CD8-positive, alpha-beta memory T cell (primary cell): ENCODE results near the gene CROT. TPM values are rescaled to one million over a fixed set of nuclear protein-coding genes. Genes with fewer than 3 reads are reported as not detected.

ENCODE experiments used
- CTCF ChIA-PET: fragments of 350-600 bp; sonication (Branson Sonifier 250); formaldehyde crosslinking; loops from one replicate; lab custom pipeline; 2021; ENCODE audit warnings: antibody characterized with exemption; lab: Charles Lee
- POLR2A ChIA-PET: fragments of 350-600 bp; sonication (Branson Sonifier 250); formaldehyde crosslinking; loops from one replicate; lab custom pipeline; 2021; ENCODE audit warnings: antibody characterized with exemption; lab: Charles Lee
- DNase-seq, 5 donors: peaks; one replicate each; pipeline versions ENCODE4 v3.0.0 to v3.0.0-alpha.2; 2020 to 2022; ENCODE audit warnings: mixed read lengths in 1 of 5
- H3K27ac ChIP-seq: one replicate; pipeline ENCODE4 v1.7.0; 2013; ENCODE audit warnings: low read depth, mild to moderate bottlenecking, low read length, moderate library complexity
- H3K27me3 ChIP-seq: 2 replicates; pipeline ENCODE4 v1.7.0; 2013; ENCODE audit warnings: low read length, mild to moderate bottlenecking; ENCODE audit not compliant: insufficient read depth, poor library complexity, severe bottlenecking
- H3K36me3 ChIP-seq: 2 replicates; pipeline ENCODE4 v1.7.0; 2013; ENCODE audit warnings: mild to moderate bottlenecking, low read length, moderate library complexity; ENCODE audit not compliant: insufficient read depth
- H3K4me1 ChIP-seq: 2 replicates; pipeline ENCODE4 v1.7.0; 2013; ENCODE audit warnings: mild to moderate bottlenecking, low read length, moderate library complexity; ENCODE audit not compliant: insufficient read depth
- H3K4me3 ChIP-seq: 2 replicates; pipeline ENCODE4 v1.7.0; 2013; ENCODE audit warnings: mild to moderate bottlenecking, low read length
- H3K9me3 ChIP-seq: 2 replicates; pipeline ENCODE4 v1.7.0; 2013; ENCODE audit warnings: mild to moderate bottlenecking, low read length
- H3K27ac Mint-ChIP-seq, 8 donors: one replicate each; pipeline ENCODE4 v1.8.0; 2020 to 2021; ENCODE audit warnings: mixed read lengths in 8 of 8, mild to moderate bottlenecking in 6 of 8, inconsistent platforms in 3 of 8, moderate library complexity in 3 of 8
- H3K27me3 Mint-ChIP-seq, 2 donors: one replicate each; pipeline ENCODE4 v1.8.0; 2020 to 2021; ENCODE audit warnings: mixed read lengths in 2 of 2, mild to moderate bottlenecking in 1 of 2, moderate library complexity in 1 of 2
- H3K36me3 Mint-ChIP-seq, 3 donors: one replicate each; pipeline ENCODE4 v1.8.0; 2020 to 2021; ENCODE audit warnings: mixed read lengths in 3 of 3, inconsistent platforms in 1 of 3, mild to moderate bottlenecking in 1 of 3
- H3K4me1 Mint-ChIP-seq, 3 donors: one replicate each; pipeline ENCODE4 v1.8.0; 2020 to 2021; ENCODE audit warnings: mixed read lengths in 3 of 3, inconsistent platforms in 1 of 3, mild to moderate bottlenecking in 1 of 3
- H3K4me3 Mint-ChIP-seq, 7 donors: one replicate each; pipeline ENCODE4 v1.8.0; 2020 to 2021; ENCODE audit warnings: mixed read lengths in 7 of 7, mild to moderate bottlenecking in 6 of 7, moderate library complexity in 4 of 7, inconsistent platforms in 2 of 7
- H3K9me3 Mint-ChIP-seq, 5 donors: one replicate each; pipeline ENCODE4 v1.8.0; 2020 to 2022; ENCODE audit warnings: mixed read lengths in 5 of 5, mild to moderate bottlenecking in 3 of 5, moderate library complexity in 2 of 5, inconsistent platforms in 1 of 5
- polyA plus RNA-seq: library from polyadenylated mRNA; unstranded; fragments of 300-500 nt; fragmentation: Illumina TruSeq; gene quantifications from one replicate; pipeline ENCODE4 v1.2.3, GENCODE V29; 2021
- total RNA-seq, 2 experiments: library from RNA; stranded (reverse); gene quantifications; one replicate each; pipeline ENCODE4 v1.2.3, GENCODE V29; 2021

The CROT gene
- total and polyA plus RNA-seq, 3 experiments from 2014 or later = 8.5 to 9.9 (median 9.9) TPM

DNA sequence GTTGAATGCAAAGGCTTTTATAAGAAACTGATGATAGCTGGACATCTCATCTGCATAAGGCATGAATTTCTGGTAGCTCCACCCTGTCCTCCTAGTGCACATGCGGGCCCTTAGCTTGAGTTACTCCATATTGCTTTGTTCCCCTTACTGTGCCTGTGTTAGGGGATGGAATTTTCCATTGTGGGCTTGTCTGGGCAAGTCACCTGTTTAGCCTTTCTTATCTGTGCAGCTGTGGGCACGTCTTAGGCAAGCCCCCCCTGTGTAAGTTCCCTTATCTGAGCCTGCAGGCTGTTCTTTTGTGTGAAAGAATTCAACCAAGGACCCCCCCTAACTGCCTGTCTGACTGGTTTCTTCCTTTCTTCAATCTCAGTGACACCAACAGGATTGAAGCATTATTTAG, 14.5 kb upstream of the CROT start:
- Histone ChIP-seq H3K4me3 (no peak overlapping the region), H3K27me3 (no peaks in the 10 kb centered on the region), H3K9me3 (peaks cover 33% of the 10 kb centered on the region), H3K27ac (no peak overlapping the region), H3K36me3 (peaks cover 10% of the 10 kb centered on the region), H3K4me1 (no peaks in the 10 kb centered on the region)
- H3K9me3 Mint-ChIP-seq = peaks cover 22 to 56% (median 42%) of the 10 kb centered on the region in 5 donors
- no peak overlapping the region for H3K4me3 Mint-ChIP-seq
- no peaks in the 10 kb centered on the region for H3K4me1 Mint-ChIP-seq
- POLR2A ChIA-PET = no interaction called here
- no peak for DNase-seq
- CTCF ChIA-PET = interaction anchor here (1.5 to 2.1 kb wide), 2 partner anchors 17 to 23 kb away, joined by 3 to 4 read pairs; no protein-coding TSS in a partner anchor
- H3K36me3 Mint-ChIP-seq = peaks cover 24 to 76% (median 57%) of the 10 kb centered on the region in 3 donors
- peaks cover 0 to 3% of the 10 kb centered on the region in 2 donors for H3K27me3 Mint-ChIP-seq
- H3K27ac Mint-ChIP-seq = no peak overlapping the region

DNA sequence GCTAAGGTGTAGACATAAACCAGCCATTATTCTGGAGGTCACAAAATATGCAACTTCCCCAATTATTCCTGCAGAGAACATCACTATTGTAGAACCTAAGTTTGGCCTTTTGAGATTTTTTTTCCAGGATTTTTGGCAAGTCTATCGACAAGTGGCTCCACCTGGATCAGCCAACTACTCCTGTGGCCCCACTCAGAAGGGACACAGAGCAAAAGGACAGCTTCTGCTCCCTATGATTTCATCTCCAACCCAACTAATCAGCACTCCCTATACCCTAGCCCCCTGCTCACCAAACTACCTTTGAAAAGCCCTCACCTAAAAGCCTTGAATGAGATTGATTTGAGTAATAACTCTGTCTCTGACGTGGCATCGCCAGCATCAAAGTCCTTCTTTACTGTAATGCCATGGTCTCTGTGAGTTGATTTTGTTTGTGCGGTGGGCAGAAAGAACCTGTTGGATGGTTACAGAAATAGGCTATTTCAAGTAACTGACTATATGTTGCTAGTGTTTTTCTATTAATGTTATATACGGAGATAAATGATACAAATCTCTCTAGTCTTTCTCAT, 13.7 kb upstream of the CROT start:
- H3K4me3 ChIP-seq = no peak overlapping the region
- peaks cover 10% of the 10 kb centered on the region for H3K36me3 ChIP-seq
- H3K27ac Mint-ChIP-seq = peak overlapping the region in 1 of 8 donors; percentile 59
- no peak overlapping the region for H3K4me3 Mint-ChIP-seq
- peaks cover 23 to 73% (median 54%) of the 10 kb centered on the region in 3 donors for H3K36me3 Mint-ChIP-seq
- peaks cover 22 to 48% (median 36%) of the 10 kb centered on the region in 5 donors for H3K9me3 Mint-ChIP-seq
- DNase-seq = no peak
- no peaks in the 10 kb centered on the region for H3K4me1 Mint-ChIP-seq
- H3K27ac ChIP-seq = no peak overlapping the region
- H3K9me3 ChIP-seq = peaks cover 31% of the 10 kb centered on the region
- ChIA-PET CTCF (interaction anchor here (0.6 to 1.0 kb wide), 2 partner anchors 10 to 84 kb away, joined by 3 to 4 read pairs; no protein-coding TSS in a partner anchor), POLR2A (no interaction called here)
- peaks cover 0 to 3% of the 10 kb centered on the region in 2 donors for H3K27me3 Mint-ChIP-seq
- no peaks in the 10 kb centered on the region for H3K27me3 ChIP-seq
- H3K4me1 ChIP-seq = no peaks in the 10 kb centered on the region

DNA sequence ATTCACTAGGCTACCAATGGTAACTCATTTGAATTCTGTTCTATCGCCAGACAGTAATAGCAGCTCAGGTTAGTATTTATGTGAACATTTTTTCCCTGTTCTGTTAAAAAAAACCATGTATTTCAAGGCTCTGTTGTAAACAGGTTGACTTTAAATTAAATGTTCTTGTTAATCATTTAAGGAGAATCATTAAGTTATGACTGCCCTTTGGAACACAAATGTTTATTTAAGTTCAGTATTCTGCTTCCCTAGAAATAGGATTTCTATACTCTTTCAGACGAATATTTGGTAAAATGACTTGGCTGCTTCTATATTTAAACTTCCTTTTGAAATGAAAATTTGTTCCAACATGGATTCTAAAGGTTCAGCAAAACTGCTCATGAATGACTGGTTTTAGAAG, 13.1 kb upstream of the CROT start:
- Histone ChIP-seq H3K36me3 (peaks cover 10% of the 10 kb centered on the region), H3K4me1 (no peaks in the 10 kb centered on the region), H3K9me3 (peaks cover 25% of the 10 kb centered on the region), H3K4me3 (no peak overlapping the region), H3K27ac (no peak overlapping the region), H3K27me3 (no peaks in the 10 kb centered on the region)
- no peak overlapping the region for H3K4me3 Mint-ChIP-seq
- no peak for DNase-seq
- CTCF ChIA-PET = interaction anchor here (1.0 kb wide), 1 partner anchor 11 kb away, joined by 4 read pairs; no protein-coding TSS in a partner anchor
- no peak overlapping the region for H3K27ac Mint-ChIP-seq
- POLR2A ChIA-PET = no interaction called here
- H3K9me3 Mint-ChIP-seq = peaks cover 19 to 42% (median 31%) of the 10 kb centered on the region in 5 donors
- peaks cover 18 to 69% (median 51%) of the 10 kb centered on the region in 3 donors for H3K36me3 Mint-ChIP-seq
- peaks cover 0 to 1% of the 10 kb centered on the region in 2 donors for H3K27me3 Mint-ChIP-seq
- H3K4me1 Mint-ChIP-seq = no peaks in the 10 kb centered on the region

DNA sequence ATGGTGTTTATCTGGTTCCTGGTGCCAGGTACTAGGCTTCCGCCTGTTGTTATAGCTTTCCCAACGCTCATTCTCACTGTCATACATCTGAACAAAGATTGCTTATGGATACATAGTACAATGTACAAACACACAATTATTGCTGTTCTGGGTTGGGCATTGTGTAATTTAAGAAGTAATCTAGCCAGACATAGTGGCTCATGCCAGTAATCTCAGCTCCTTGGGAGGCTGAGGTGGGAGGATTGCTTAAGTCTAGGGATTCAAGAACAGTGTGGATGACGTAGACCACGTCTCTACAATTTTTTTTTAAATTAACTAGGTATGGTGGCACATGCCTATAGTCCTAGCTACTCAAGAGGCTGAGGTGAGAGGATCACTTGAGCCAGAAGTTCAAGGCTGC, 9.3 kb upstream of the CROT start:
- no peaks in the 10 kb centered on the region for H3K9me3 ChIP-seq
- H3K36me3 ChIP-seq = peaks cover 3% of the 10 kb centered on the region
- peaks cover 10 to 46% (median 43%) of the 10 kb centered on the region in 3 donors for H3K36me3 Mint-ChIP-seq
- CTCF ChIA-PET = interaction anchor here (1.5 to 2.2 kb wide), 2 partner anchors 24 to 79 kb away, joined by 3 to 5 read pairs; no protein-coding TSS in a partner anchor
- POLR2A ChIA-PET = no interaction called here
- no peak overlapping the region for H3K4me3 Mint-ChIP-seq
- H3K27ac Mint-ChIP-seq = no peak overlapping the region
- H3K4me1 Mint-ChIP-seq = peaks cover 0 to 3% (median 0%) of the 10 kb centered on the region in 3 donors
- DNase-seq = no peak
- no peaks in the 10 kb centered on the region for H3K27me3 ChIP-seq
- H3K4me1 ChIP-seq = no peaks in the 10 kb centered on the region
- H3K27me3 Mint-ChIP-seq = no peaks in the 10 kb centered on the region
- no peak overlapping the region for H3K4me3 ChIP-seq
- no peak overlapping the region for H3K27ac ChIP-seq
- H3K9me3 Mint-ChIP-seq = peaks cover 0 to 6% (median 0%) of the 10 kb centered on the region in 5 donors

DNA sequence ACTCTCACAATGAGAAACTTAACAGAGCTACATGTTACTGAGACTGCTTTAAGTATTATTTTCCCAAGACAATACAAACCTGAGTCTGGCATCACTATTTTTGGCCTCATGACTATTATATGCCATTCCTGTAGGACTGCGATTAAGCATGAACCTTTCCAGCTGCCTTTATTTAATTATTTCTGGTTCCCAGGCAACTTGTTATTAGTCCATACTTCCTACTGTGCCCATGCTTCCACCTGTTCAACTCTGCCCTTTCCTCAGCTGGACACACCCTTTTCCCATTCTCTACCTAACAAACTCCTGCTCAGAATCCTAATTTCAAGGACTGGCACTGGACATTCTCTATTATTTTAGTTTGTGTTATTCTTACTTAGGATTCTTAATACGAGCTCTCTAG, 8.1 kb upstream of the CROT start:
- CTCF ChIA-PET = interaction anchor here (1.5 kb wide), 1 partner anchor 25 kb away, joined by 3 read pairs; no protein-coding TSS in a partner anchor
- POLR2A ChIA-PET = interaction anchor here (0.6 to 0.7 kb wide), 2 partner anchors 32 to 83 kb away, joined by 3 to 4 read pairs; no protein-coding TSS in a partner anchor
- H3K9me3 ChIP-seq = no peaks in the 10 kb centered on the region

DNA sequence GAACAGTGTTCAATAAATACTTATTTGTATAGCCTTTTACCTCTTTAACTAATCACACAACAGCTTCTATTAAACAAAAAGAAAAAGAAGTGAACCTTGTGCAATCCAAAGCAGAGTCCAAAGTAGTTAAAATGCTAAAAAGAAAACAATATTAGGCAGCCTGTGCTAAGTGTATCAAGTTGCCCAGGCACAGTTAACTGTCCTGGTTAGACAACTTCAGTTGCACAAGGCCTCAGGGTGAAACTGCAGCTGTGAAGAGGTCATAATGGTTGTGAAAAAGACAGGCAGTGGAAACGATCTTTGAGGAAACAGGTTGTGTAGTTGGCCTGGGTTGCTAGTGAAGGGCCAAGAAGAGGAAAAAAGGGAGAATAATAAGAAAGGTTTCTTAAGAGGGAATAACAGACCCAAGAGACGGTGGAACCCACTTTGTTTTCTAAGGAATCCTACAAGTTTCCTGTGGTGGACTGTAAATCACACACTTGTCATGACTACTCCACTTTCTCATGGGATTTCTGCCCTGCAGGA, 6.0 kb upstream of the CROT start:
- Histone ChIP-seq H3K27ac (no peak overlapping the region), H3K9me3 (no peaks in the 10 kb centered on the region), H3K27me3 (no peaks in the 10 kb centered on the region), H3K4me3 (no peak overlapping the region), H3K36me3 (peaks cover 3% of the 10 kb centered on the region), H3K4me1 (peaks cover 9% of the 10 kb centered on the region)
- no peaks in the 10 kb centered on the region for H3K9me3 Mint-ChIP-seq
- no peak for DNase-seq
- H3K27me3 Mint-ChIP-seq = no peaks in the 10 kb centered on the region
- peaks cover 22 to 34% (median 28%) of the 10 kb centered on the region in 3 donors for H3K4me1 Mint-ChIP-seq
- peaks cover 17 to 47% (median 25%) of the 10 kb centered on the region in 3 donors for H3K36me3 Mint-ChIP-seq
- ChIA-PET POLR2A (no interaction called here), CTCF (no interaction called here)
- peak overlapping the region in 1 of 8 donors; percentile 4 for H3K27ac Mint-ChIP-seq
- no peak overlapping the region for H3K4me3 Mint-ChIP-seq

More for the DNA sequence above, 8.1 kb upstream of the CROT start:
- DNase-seq = no peak
- peaks cover 0 to 3% (median 0%) of the 10 kb centered on the region in 5 donors for H3K9me3 Mint-ChIP-seq
- no peaks in the 10 kb centered on the region for H3K27me3 ChIP-seq
- H3K36me3 Mint-ChIP-seq = peaks cover 15 to 50% (median 35%) of the 10 kb centered on the region in 3 donors
- peaks cover 1% of the 10 kb centered on the region for H3K4me1 ChIP-seq
- H3K27ac ChIP-seq = no peak overlapping the region
- no peaks in the 10 kb centered on the region for H3K27me3 Mint-ChIP-seq
- peaks cover 6 to 13% (median 8%) of the 10 kb centered on the region in 3 donors for H3K4me1 Mint-ChIP-seq
- H3K36me3 ChIP-seq = peaks cover 3% of the 10 kb centered on the region
- H3K27ac Mint-ChIP-seq = peak overlapping the region in 1 of 8 donors; percentile 17
- no peak overlapping the region for H3K4me3 Mint-ChIP-seq
- no peak overlapping the region for H3K4me3 ChIP-seq

DNA sequence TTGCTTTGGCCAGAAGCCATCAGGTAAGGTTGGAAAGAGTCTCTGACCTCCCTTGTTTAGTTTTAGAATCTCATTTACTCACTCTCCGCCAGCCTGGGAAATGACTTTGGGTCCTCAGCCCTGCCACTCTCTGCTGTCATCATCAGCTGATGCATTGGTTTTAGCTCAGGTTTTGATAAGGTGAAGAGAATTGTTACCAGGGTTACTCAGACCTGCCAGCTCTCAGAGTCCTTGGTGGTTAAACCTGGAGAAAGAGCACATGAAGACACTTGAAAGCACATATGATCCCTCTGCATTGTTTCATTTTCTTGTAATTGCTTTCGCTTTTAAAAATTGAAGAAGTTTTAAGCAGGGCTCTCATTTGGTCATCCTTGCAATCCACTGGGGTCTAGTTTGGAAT, 4.0 kb upstream of the CROT start:
- CTCF ChIA-PET = no interaction called here
- Histone ChIP-seq H3K27me3 (no peaks in the 10 kb centered on the region), H3K4me1 (peaks cover 20% of the 10 kb centered on the region), H3K27ac (no peak overlapping the region), H3K9me3 (no peaks in the 10 kb centered on the region), H3K4me3 (no peak overlapping the region), H3K36me3 (no peaks in the 10 kb centered on the region)
- H3K9me3 Mint-ChIP-seq = no peaks in the 10 kb centered on the region
- POLR2A ChIA-PET = no interaction called here
- H3K27ac Mint-ChIP-seq = peak overlapping the region in 6 of 8 donors; percentile 27 to 84 (median 54)
- H3K36me3 Mint-ChIP-seq = peaks cover 13 to 46% (median 18%) of the 10 kb centered on the region in 3 donors
- H3K4me3 Mint-ChIP-seq = peak overlapping the region in 1 of 7 donors; percentile 13
- peaks cover 36 to 49% (median 44%) of the 10 kb centered on the region in 3 donors for H3K4me1 Mint-ChIP-seq
- no peak for DNase-seq
- no peaks in the 10 kb centered on the region for H3K27me3 Mint-ChIP-seq

DNA sequence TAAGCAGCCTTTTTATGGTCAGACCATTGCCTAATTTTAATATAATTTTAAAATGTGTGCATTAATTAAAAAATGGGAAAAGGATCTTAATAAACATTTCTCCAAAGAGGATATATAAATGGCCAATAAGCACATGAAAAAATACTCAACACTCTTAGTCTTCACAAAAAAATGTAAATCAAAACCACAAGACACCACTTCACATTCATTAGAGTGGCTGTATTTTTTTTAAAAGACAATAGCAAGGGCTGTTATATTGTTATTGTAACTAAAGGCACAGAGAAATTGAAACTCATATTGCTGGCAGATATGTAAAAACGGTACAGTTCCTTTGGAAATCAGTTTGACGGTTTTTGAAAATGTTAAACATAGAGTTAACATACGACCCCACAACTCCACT, 3.2 kb upstream of the CROT start:
- POLR2A ChIA-PET = no interaction called here
- peak overlapping the region in 3 of 8 donors; percentile 11 to 38 (median 33) for H3K27ac Mint-ChIP-seq
- no peaks in the 10 kb centered on the region for H3K27me3 ChIP-seq
- no peaks in the 10 kb centered on the region for H3K9me3 ChIP-seq
- H3K27me3 Mint-ChIP-seq = no peaks in the 10 kb centered on the region
- H3K36me3 Mint-ChIP-seq = peaks cover 13 to 44% (median 14%) of the 10 kb centered on the region in 3 donors
- H3K4me3 Mint-ChIP-seq = peak overlapping the region in 1 of 7 donors; percentile 34
- CTCF ChIA-PET = no interaction called here
- H3K4me1 ChIP-seq = peaks cover 24% of the 10 kb centered on the region
- H3K36me3 ChIP-seq = no peaks in the 10 kb centered on the region
- DNase-seq = no peak
- H3K9me3 Mint-ChIP-seq = no peaks in the 10 kb centered on the region
- H3K4me3 ChIP-seq = no peak overlapping the region
- no peak overlapping the region for H3K27ac ChIP-seq
- peaks cover 41 to 57% (median 52%) of the 10 kb centered on the region in 3 donors for H3K4me1 Mint-ChIP-seq
